GM19468 (cell line): Measurements from ENCODE around the gene ANAPC13.

ENCODE experiments used
- ATAC-seq: cut with Tn5 transposase; IDR thresholded peaks from one replicate; pipeline ENCODE4 v1.9.1; 2021; ENCODE audit warnings: mild to moderate bottlenecking, moderate library complexity, moderate number of reproducible peaks; ENCODE audit not compliant: unreplicated experiment; ENCODE audit errors: extremely low read depth

Gene ANAPC13

DNA sequence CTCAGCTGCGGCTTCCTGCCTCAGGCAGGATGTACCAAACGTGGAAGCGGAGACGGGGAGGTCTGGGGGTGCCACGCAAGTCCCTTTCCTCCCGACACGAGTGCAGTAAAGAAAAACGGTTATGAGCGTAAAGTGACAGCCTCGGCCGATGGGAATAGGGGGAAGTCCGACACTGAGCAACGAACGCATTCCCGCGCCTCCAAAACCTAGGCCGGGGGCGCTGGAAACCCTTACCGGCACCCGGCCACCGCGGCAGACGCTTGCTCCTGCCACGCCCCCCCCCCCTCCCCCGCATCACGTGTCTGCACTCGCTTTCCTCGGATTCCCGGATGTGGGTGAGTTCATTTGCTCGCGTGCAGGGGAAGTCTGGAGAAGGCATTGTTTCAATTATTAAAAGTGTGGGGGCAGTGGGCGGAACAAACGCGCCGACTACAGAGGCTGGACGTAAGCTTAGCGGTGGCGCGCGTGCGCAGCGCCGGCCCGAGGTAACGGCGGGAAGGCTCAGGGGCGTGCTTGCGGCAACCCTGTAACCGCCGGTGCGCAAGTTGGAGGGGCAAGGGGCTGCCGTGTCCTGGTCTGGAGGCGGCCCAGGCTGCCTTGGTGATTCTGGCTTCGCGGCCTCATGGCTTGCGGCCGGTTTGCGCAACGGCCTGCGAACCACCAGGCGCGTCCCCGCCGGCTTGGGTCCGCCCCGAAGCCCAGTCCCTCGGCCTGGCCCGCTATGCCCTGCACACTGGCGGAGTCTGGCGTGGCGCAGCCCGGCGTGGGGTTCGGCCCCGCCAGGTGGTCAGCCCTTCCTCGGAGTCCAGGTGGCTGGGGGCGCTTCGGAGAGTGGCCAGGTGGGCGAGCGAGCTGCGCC is at the start of gene ANAPC13, which contains the start of gene CEP63:
TSS of gene ANAPC13 (minus strand) at position 268 of the 859 bp plus-strand sequence. CDS start 3,081 bp downstream, outside the sequence.
TSS of gene CEP63 (plus strand) at position 340 of the 859 bp plus-strand sequence. CDS start 9,264 bp downstream, outside the sequence.
- ATAC-seq, result peak; percentile 61

- ATAC-seq, result no peak
Observed at GRCh38 chr3:134535186-134535970, 49.6 kb upstream of the ANAPC13 start.

- ATAC-seq, result no peak
Observed at GRCh38 chr3:134533493-134533892, 47.7 kb upstream of the ANAPC13 start.

- ATAC-seq, result no peak
Observed at GRCh38 chr3:134527538-134528186, 41.9 kb upstream of the ANAPC13 start.

DNA sequence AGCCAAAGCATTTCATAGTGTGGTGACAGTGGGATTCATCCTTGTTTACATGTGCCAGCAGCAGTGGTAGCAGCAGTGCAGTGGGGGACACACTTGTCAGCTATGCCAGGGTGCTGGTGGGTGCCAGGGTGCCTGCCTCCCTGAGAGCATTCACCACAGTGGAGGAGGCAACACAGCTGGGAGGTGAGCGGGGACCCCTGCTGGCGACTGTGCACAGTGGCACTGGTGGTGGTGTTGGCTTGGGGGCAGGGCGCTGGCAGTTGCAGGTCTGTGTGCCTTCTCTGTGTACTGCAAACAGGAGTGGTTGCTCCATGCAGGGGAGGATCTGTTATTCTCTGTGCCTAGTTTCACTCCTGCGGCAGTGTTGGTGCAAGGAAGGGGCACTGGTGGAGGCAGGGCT is 41.3 kb upstream of the ANAPC13 start:
- no peak for ATAC-seq

GRCh38 chr3:134526319-134526718 is 40.5 kb upstream of the ANAPC13 start:
- no peak for ATAC-seq

DNA sequence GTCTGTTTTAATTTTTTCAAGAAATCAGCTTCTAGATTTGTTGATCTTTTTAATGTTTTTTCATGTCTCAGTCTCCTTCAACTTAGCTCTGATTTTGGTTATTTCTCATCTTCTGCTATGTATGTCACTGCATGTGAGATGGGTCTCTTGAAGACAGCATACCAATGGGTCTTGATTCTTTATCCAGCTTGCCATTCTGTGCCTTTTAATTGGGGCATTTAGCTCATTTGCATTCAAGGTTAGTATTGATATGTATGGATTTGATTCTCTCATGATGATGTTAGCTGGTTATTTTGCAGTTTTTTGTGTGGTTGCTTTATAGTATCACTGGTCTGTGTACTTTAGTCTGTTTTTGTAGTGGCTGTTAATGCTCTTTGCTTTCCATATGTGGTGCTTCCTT is 39.5 kb upstream of the ANAPC13 start:
- no peak for ATAC-seq

DNA sequence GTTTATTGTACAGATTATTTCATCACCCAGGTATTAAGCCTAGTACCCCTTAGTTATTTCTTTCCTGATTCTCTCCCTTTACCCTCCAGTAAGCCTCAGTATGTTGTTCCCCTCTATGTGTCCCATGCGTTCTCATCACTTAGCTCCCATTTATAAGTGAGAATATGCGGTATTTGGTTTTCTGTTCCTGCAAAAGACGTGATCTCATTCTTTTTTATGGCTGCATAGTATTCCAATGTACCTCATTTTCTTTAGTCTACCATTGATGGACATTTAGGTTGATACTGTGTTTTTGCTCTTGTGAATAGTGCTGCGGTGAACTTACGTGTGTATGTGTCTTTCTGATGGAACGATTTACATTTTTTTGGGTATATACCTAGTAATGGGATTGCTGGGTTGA is 36.8 kb upstream of the ANAPC13 start:
- no peak for ATAC-seq

DNA sequence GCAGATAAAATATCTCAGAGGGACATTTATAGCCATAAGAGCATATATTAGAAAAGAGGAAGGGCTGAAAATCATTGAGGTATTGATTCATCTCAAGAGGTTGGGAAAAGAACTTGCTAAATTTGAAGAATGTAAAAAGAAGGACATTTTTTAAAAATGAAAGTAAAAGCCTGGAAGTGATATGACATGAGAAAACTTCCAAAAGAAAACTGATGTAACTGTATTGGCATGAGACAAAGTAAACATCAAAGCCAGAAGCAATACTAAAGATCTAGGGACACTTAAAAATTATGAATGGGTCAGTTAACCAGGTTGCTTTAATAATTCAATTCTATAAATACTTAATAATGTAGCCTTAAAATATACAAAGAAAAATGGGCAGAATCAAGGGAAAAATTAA is 32.0 kb upstream of the ANAPC13 start:
- no peak for ATAC-seq

DNA sequence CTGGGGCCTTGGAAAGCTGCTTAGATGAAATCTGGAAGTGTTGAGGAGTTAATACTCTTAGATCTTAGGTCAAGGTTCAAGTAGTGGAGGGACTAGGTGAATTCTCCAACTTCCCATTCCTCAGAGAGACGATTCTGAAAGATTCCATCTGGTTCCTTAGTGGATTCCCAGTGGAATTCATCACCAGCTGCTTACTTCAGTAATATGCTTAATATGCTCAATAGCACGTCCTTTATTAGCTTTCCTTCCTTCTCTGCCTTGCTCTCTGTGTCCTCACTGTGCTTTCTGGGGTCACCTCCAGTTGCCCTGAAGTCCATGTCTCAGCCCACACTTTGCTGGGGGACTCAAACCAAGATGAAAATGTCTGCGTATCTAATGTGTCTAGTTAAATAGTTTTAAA is 31.1 kb upstream of the ANAPC13 start:
- ATAC-seq, result no peak

DNA sequence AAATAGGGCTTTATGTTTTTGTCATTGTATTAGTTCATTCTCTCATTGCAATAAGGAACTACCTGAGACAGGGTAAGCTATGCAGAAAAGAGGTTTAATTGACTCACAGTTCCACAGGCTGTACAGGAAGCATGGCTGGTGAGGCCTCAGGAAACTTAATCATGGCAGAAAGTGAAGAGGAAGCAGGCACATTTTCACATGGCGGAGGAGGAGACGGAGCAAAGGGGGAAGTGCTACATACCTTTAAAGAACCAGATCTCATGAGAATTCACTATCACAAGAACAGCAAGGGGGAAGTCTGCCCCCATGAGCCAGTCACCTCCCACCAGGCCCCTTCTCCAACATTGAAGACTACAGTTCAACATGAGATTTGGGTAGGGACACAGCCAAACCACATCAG is 25.7 kb upstream of the ANAPC13 start:
- ATAC-seq, result no peak

DNA sequence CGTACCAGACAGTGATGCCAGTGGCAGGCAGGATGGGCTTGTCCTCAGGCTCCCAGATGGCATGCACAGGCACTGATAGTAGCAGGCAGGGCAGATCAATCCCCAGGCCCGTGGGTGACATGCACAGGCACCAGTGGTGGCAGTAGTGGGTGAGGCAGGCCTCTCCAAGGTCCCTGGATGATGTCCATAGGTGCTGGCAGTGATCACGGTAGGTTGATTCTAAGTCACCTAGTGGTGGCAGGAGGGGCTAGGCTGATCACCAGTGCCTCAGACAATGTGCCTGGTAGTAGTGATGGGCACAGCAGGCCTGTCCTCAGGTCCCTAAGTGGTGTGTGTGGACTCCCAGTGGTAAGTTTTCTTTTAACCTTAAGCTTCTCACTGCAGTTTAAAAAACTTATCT is 19.7 kb upstream of the ANAPC13 start:
- ATAC-seq, result no peak

- no peak for ATAC-seq
Observed at GRCh38 chr3:134504132-134504531, 18.3 kb upstream of the ANAPC13 start.

DNA sequence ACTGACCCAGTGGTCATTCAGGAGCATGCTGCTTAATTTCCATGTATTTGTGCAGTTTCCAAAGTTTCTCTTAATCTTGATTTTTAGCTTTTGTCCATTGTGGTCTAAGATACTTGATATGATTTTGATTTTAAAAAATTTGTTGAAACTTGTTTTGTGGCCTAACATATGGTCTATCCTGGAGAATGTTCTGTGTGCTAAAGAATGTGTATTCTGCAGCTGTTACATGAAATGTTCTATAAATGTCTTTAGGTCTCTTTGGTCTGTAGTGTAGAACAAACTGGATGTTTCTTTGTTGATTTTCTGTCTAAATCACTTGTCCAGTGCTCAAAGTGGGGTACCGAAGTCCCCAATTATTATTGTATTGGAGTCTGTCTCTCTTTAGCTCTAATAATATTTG is 17.5 kb upstream of the ANAPC13 start:
- no peak for ATAC-seq

DNA sequence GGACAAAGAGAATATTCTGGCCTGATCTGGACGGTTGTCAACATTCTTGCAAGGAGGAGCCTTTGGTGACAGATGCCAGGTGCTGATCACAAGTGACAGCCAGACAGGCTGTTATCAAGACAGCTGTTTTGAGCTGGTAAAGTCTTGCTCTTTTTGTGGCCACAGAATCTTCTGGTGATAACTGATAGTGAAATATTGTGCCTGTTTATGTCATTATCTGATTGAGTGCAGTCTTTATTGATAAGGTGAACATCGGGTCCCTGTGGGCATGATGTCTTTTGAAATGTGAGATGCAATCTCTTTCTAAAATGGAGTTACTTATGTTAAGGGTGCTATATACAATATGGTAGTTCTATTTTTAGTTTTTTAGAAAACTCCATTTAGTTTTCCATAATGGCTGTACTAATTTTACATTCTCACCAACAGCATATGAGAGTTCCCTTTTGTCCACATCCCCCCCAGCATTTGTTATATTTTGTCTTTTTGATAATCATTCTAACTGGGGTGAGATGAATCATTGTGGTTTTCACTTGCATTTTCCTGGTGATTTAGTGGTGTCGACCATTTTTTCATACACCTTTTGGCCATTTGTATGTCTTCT is 10.8 kb upstream of the ANAPC13 start:
- no peak for ATAC-seq

DNA sequence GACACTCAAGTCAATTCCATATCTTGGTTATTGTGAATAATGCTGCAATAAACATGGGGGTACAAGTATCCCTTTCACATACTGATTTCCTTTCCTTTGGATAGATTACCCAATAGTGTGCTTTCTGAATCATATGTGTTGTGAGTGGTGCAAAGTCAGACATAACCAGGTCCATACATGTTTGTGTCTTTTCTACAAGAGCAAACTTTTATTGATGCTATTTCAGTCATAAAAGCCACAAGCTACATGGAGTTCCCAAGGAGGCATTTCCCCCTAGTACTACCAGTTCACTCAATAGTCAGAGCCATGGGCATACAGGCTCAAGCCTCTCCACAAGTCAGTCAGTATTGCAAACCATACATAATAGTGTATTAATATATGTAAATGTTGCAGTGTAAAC is 10.2 kb upstream of the ANAPC13 start:
- ATAC-seq, result no peak

GRCh38 chr3:134494495-134494894 is 8.7 kb upstream of the ANAPC13 start:
- ATAC-seq, result no peak

- ATAC-seq, result no peak
Observed at GRCh38 chr3:134487406-134487805, 1.6 kb upstream of the ANAPC13 start.

- no peak for ATAC-seq
Observed at GRCh38 chr3:134486577-134487041, 824 bp upstream of the ANAPC13 start.

DNA sequence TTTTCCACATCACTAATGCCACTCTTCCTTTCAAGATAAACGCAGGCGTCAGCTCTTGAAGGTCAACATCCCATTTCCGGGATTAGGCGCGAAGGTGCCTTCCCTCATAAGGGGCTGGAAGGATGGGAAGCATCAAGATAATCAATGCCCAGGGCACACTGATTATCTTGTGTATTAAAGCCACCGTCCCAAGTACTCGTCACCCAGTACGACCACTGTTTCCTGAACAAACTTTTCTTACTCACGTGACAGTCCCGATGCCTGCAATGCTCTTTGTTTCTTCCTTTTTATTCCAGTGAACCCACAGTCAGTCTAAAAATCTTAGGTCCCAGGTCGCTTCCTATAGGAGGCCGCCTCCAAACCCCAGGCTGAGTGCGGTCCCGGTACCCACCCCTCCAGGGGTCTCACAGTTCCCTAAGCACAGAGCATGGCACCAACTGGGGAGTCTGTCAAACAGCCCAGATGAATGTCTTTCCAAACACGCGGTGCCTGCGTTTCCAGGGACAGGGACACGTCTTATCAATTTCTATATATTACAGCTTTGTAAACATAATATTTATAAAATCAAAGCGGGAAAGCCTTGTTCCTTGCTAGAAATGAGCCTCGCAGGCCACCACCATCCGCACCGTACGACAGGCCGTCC is 589 bp downstream of the ANAPC13 start:
- ATAC-seq, result no peak
